Mesenchymal stem cell (in vitro differentiated cells and primary cell): ENCODE data around the gene APOA4.

ENCODE experiments used
- DNase-seq: peaks from one replicate; pipeline ENCODE4 v3.0.0-alpha.2; 2013
- H2AFZ ChIP-seq: one replicate; pipeline ENCODE4 v1.6.1; 2013; ENCODE audit warnings: low read depth, mild to moderate bottlenecking, control low read depth, inconsistent platforms, low read length, moderate library complexity
- H2AK5ac ChIP-seq: 2 replicates; pipeline ENCODE4 v1.6.1; 2013; ENCODE audit warnings: low read length, moderate library complexity, mild to moderate bottlenecking, inconsistent platforms; ENCODE audit not compliant: severe bottlenecking
- H2BK120ac ChIP-seq: one replicate; pipeline ENCODE4 v1.6.1; 2013; ENCODE audit warnings: low read depth, mild to moderate bottlenecking, inconsistent platforms, low read length, moderate library complexity
- H2BK12ac ChIP-seq, 2 experiments: one replicate each; pipeline ENCODE4 v1.6.1; 2013; ENCODE audit warnings: inconsistent platforms in 2 of 2, low read length in 2 of 2, mild to moderate bottlenecking in 2 of 2, moderate library complexity in 2 of 2, control low read depth in 1 of 2
- H2BK15ac ChIP-seq: one replicate; pipeline ENCODE4 v1.6.1; 2013; ENCODE audit warnings: mild to moderate bottlenecking, low read depth, inconsistent platforms; ENCODE audit not compliant: poor library complexity, severe bottlenecking
- H2BK5ac ChIP-seq: 2 replicates; pipeline ENCODE4 v1.6.1; 2013; ENCODE audit warnings: low read depth, mild to moderate bottlenecking, low read length, control low read depth, inconsistent platforms; ENCODE audit not compliant: poor library complexity, severe bottlenecking
- H3K14ac ChIP-seq, 2 experiments: one replicate each; pipeline ENCODE4 v1.6.1; 2013; ENCODE audit warnings: inconsistent platforms in 2 of 2, low read length in 2 of 2, control low read depth in 1 of 2, mild to moderate bottlenecking in 1 of 2, moderate library complexity in 1 of 2
- H3K18ac ChIP-seq, 2 experiments: one replicate each; pipeline ENCODE4 v1.6.1; 2013; ENCODE audit warnings: inconsistent platforms in 2 of 2, low read length in 2 of 2, control low read depth in 1 of 2, low read depth in 1 of 2, mild to moderate bottlenecking in 1 of 2
- H3K23ac ChIP-seq, 2 experiments: one replicate each; pipeline ENCODE4 v1.6.1; 2013; ENCODE audit warnings: inconsistent platforms in 2 of 2, low read length in 2 of 2, mild to moderate bottlenecking in 2 of 2, moderate library complexity in 2 of 2, control low read depth in 1 of 2
- H3K27ac ChIP-seq: 2 replicates; pipeline ENCODE4 v1.5.1; 2013; ENCODE audit warnings: mild to moderate bottlenecking, moderate library complexity, low read length, control low read depth, inconsistent platforms; ENCODE audit not compliant: poor library complexity, severe bottlenecking
- H3K27me3 ChIP-seq, 2 experiments: 2 replicates each; pipeline versions ENCODE4 v1.6.1 to v1.7.0; 2013; ENCODE audit warnings: low read length in 2 of 2, mild to moderate bottlenecking in 2 of 2, moderate library complexity in 2 of 2, control low read depth in 1 of 2, inconsistent platforms in 1 of 2; ENCODE audit not compliant: control insufficient read depth in 1 of 2, insufficient read depth in 1 of 2
- H3K36me3 ChIP-seq, 2 experiments: 2 replicates each; pipeline versions ENCODE4 v1.6.1 to v1.7.0; 2013; ENCODE audit warnings: low read length in 2 of 2, control low read depth in 1 of 2, inconsistent platforms in 1 of 2, low read depth in 1 of 2, mild to moderate bottlenecking in 1 of 2; ENCODE audit not compliant: insufficient read depth in 2 of 2, control insufficient read depth in 1 of 2
- H3K4ac ChIP-seq, 2 experiments: one replicate each; pipeline ENCODE4 v1.6.1; 2013; ENCODE audit warnings: inconsistent platforms in 2 of 2, low read length in 2 of 2, mild to moderate bottlenecking in 2 of 2, moderate library complexity in 2 of 2, control low read depth in 1 of 2, low read depth in 1 of 2
- H3K4me1 ChIP-seq: 2 replicates; pipeline ENCODE4 v1.6.1; 2013; ENCODE audit warnings: low read depth, low read length, control low read depth; ENCODE audit not compliant: control insufficient read depth, insufficient read depth
- H3K4me2 ChIP-seq: 2 replicates; pipeline ENCODE4 v1.6.1; 2013; ENCODE audit warnings: low read length, mild to moderate bottlenecking, inconsistent platforms; ENCODE audit not compliant: poor library complexity, severe bottlenecking
- H3K4me3 ChIP-seq, 2 experiments: 2 replicates each; pipeline versions ENCODE4 v1.5.1 to v1.7.0; 2013; ENCODE audit warnings: low read length in 2 of 2, mild to moderate bottlenecking in 2 of 2, control low read depth in 1 of 2, low read depth in 1 of 2; ENCODE audit not compliant: insufficient read depth in 1 of 2
- H3K79me1 ChIP-seq: replicated peaks from 2 replicates; pipeline ENCODE4 v1.6.1; 2013; ENCODE audit warnings: mild to moderate bottlenecking, control low read depth, low read length, inconsistent platforms; ENCODE audit not compliant: poor library complexity, severe bottlenecking
- H3K9ac ChIP-seq: 2 replicates; pipeline ENCODE4 v1.7.0; 2013; ENCODE audit warnings: mild to moderate bottlenecking, low read length, moderate library complexity
- H3K9me3 ChIP-seq: 2 replicates; pipeline ENCODE4 v1.7.0; 2013; ENCODE audit warnings: mild to moderate bottlenecking, low read length; ENCODE audit not compliant: control insufficient read depth
- H4K8ac ChIP-seq: one replicate; pipeline ENCODE4 v1.6.1; 2013; ENCODE audit warnings: inconsistent platforms, mild to moderate bottlenecking, low read length, moderate library complexity
- H4K91ac ChIP-seq: one replicate; pipeline ENCODE4 v1.6.1; 2013; ENCODE audit warnings: mild to moderate bottlenecking, low read length, inconsistent platforms
- WGBS: methylation state at CpG from one replicate; pipeline ENCODE4 v1.1.7; 2013; ENCODE audit warnings: mixed read lengths; 5-methylcytosine and 5-hydroxymethylcytosine counted together

Gene APOA4

GRCh38 chr11:116798368-116798767 lies 24.7 kb downstream of the APOA4 start:
- no peak overlapping the region for H3K23ac ChIP-seq
- no peak for DNase-seq
- no peak overlapping the region for H3K9ac ChIP-seq
- H3K9me3 ChIP-seq, result no peaks in the 10 kb centered on the region
- H2AFZ ChIP-seq, result no peak overlapping the region
- no peak overlapping the region for H3K4me3 ChIP-seq
- no peak overlapping the region for H2BK5ac ChIP-seq
- H2AK5ac ChIP-seq, result no peak overlapping the region
- no peaks in the 10 kb centered on the region for H3K4me1 ChIP-seq
- no peak overlapping the region for H2BK15ac ChIP-seq
- H3K18ac ChIP-seq, result no peak overlapping the region
- no peak overlapping the region for H2BK120ac ChIP-seq
- WGBS, result 88% methylated on average over 5 of the region's 5 CpGs
- H2BK12ac ChIP-seq, result no peak overlapping the region
- no peak overlapping the region for H4K8ac ChIP-seq
- no peak overlapping the region for H3K27ac ChIP-seq
- H3K36me3 ChIP-seq, result no peaks in the 10 kb centered on the region
- H3K4ac ChIP-seq, result no peak overlapping the region
- no peaks in the 10 kb centered on the region for H3K27me3 ChIP-seq
- H4K91ac ChIP-seq, result no peak overlapping the region
- H3K14ac ChIP-seq, result no peak overlapping the region
- H3K79me1 ChIP-seq, result no peaks in the 10 kb centered on the region
- no peak overlapping the region for H3K4me2 ChIP-seq

DNA sequence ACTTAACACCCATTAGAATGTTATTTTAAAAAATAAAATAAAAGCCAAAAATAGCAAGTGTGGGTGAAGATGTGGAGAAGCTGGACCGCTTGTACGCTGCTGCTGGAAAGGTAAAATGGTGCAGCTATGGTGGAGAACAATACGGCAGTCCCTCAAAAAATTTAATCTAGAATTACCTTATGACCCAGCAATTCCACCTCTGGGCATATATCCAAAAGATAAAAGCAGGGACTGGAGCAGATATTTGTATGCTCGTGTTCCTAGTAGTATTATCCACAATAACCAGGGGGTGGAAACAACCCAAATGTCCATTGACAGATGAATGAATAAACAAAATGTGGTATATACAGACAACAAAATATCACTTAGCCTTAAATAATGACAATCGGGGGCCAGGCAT lies 25.3 kb downstream of the APOA4 start:
- Histone ChIP-seq H4K8ac (no peak overlapping the region), H3K4me2 (no peak overlapping the region), H3K4ac (no peak overlapping the region), H3K79me1 (no peaks in the 10 kb centered on the region), H2AFZ (no peak overlapping the region), H2BK15ac (no peak overlapping the region), H2AK5ac (no peak overlapping the region), H2BK12ac (no peak overlapping the region), H3K9me3 (no peaks in the 10 kb centered on the region), H4K91ac (no peak overlapping the region), H2BK5ac (no peak overlapping the region), H3K14ac (no peak overlapping the region), H3K27me3 (no peaks in the 10 kb centered on the region), H3K4me1 (no peaks in the 10 kb centered on the region), H3K36me3 (no peaks in the 10 kb centered on the region), H3K4me3 (no peak overlapping the region), H3K27ac (no peak overlapping the region), H3K23ac (no peak overlapping the region), H3K9ac (no peak overlapping the region), H2BK120ac (no peak overlapping the region), H3K18ac (no peak overlapping the region)
- no peak for DNase-seq
- WGBS, result 84% methylated on average over 3 of the region's 5 CpGs

DNA sequence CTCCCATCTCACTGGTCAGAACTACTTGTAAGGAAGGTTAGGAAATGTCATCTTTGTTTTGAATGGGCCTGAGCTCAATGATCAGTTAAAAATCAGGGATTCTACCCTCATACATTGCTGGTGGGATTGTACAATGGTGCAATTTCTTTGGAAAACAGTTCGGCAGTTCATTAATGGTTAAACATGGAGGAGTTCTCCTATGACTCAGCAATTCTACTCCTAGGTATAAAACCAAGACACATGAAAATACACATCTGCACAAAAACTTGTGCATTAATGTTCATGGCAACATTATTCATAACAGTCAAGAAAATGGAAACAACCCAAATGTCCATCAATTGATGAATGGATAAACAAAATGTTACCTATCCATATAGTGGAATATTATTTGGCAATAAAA lies 26.6 kb downstream of the APOA4 start:
- Histone ChIP-seq H3K4ac (no peak overlapping the region), H2AK5ac (no peak overlapping the region), H2BK120ac (no peak overlapping the region), H3K27ac (no peak overlapping the region), H3K4me2 (no peak overlapping the region), H4K91ac (no peak overlapping the region), H3K36me3 (no peaks in the 10 kb centered on the region), H3K9ac (no peak overlapping the region), H3K27me3 (no peaks in the 10 kb centered on the region), H3K23ac (no peak overlapping the region), H3K79me1 (no peaks in the 10 kb centered on the region), H2AFZ (no peak overlapping the region), H2BK12ac (no peak overlapping the region), H3K4me3 (no peak overlapping the region), H4K8ac (no peak overlapping the region), H3K18ac (no peak overlapping the region), H3K4me1 (peaks cover 2% of the 10 kb centered on the region), H3K9me3 (no peaks in the 10 kb centered on the region), H2BK5ac (no peak overlapping the region), H2BK15ac (no peak overlapping the region), H3K14ac (no peak overlapping the region)
- DNase-seq, result no peak
- WGBS, result 100% methylated on average over 1 of the region's 1 CpG

DNA sequence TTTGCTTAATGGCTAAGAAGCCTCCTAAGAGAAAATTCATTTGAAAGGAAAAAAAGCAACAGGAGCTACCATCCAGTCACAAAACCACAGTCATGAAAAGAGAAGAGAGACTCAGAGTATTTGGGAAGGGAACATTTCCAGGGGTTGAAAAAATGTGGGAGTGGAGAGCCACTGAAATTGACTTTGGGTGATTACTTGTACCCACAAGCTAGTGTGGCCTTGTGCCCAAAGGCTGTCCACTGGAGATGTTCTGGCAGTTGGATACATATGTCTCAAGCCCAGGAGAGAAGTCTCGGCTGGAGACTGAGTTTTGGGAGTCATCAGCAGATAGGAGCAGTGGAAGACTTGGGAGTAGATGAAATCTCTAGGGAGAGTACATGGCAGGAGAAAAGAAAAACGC lies 28.3 kb downstream of the APOA4 start:
- H3K14ac ChIP-seq, result no peak overlapping the region
- WGBS, result 78% methylated on average over 2 of the region's 2 CpGs
- no peaks in the 10 kb centered on the region for H3K36me3 ChIP-seq
- H4K91ac ChIP-seq, result no peak overlapping the region
- H4K8ac ChIP-seq, result no peak overlapping the region
- no peak overlapping the region for H2BK12ac ChIP-seq
- H3K79me1 ChIP-seq, result no peaks in the 10 kb centered on the region
- H3K9ac ChIP-seq, result no peak overlapping the region
- H3K4me1 ChIP-seq, result peaks cover 7% of the 10 kb centered on the region
- H2BK120ac ChIP-seq, result no peak overlapping the region
- no peak overlapping the region for H2BK5ac ChIP-seq
- H3K9me3 ChIP-seq, result no peaks in the 10 kb centered on the region
- H2AK5ac ChIP-seq, result no peak overlapping the region
- H3K27ac ChIP-seq, result no peak overlapping the region
- no peak overlapping the region for H3K4me3 ChIP-seq
- H2AFZ ChIP-seq, result no peak overlapping the region
- no peak overlapping the region for H3K18ac ChIP-seq
- H3K23ac ChIP-seq, result no peak overlapping the region
- no peak for DNase-seq
- no peaks in the 10 kb centered on the region for H3K27me3 ChIP-seq
- no peak overlapping the region for H2BK15ac ChIP-seq
- H3K4ac ChIP-seq, result no peak overlapping the region
- no peak overlapping the region for H3K4me2 ChIP-seq
